WTC11 (cell line): ENCODE results near the gene REPIN1. TPM values are rescaled to one million over a fixed set of nuclear protein-coding genes. Genes with fewer than 3 reads are reported as not detected.
A peak's percentile ranks its signal among the peaks of the same experiment; 100 is the strongest.

ENCODE experiments used
- ATAC-seq: fragments of 200-7000 bp; cut with Tn5 transposase; 2 replicates; pipeline ENCODE4 v1.10.0; 2021; ENCODE audit warnings: mild to moderate bottlenecking, moderate library complexity
- CTCF ChIA-PET: fragments of 300-600 bp; sonication (Branson Sonifier 250); formaldehyde crosslinking; loops from one replicate; lab custom pipeline; 2021; ENCODE audit warnings: antibody characterized with exemption; lab: Charles Lee
- POLR2A ChIA-PET: fragments of 350-600 bp; sonication (Branson Sonifier 250); formaldehyde crosslinking; loops from one replicate; lab custom pipeline; 2021; ENCODE audit warnings: antibody characterized with exemption; lab: Charles Lee
- DNase-seq: peaks from one replicate; pipeline ENCODE4 v3.0.0; 2021; ENCODE audit warnings: low spot score
- H3K27ac Mint-ChIP-seq: 2 replicates; pipeline ENCODE4 v1.8.0; 2021; ENCODE audit warnings: mixed read lengths
- H3K27me3 Mint-ChIP-seq: 2 replicates; pipeline ENCODE4 v1.8.0; 2021; ENCODE audit warnings: low read depth, mild to moderate bottlenecking, moderate library complexity, mixed read lengths
- H3K36me3 Mint-ChIP-seq: 2 replicates; pipeline ENCODE4 v1.8.0; 2021; ENCODE audit warnings: mixed read lengths
- H3K4me1 Mint-ChIP-seq: 2 replicates; pipeline ENCODE4 v1.8.0; 2022; ENCODE audit warnings: mixed read lengths
- H3K4me3 Mint-ChIP-seq: 2 replicates; pipeline ENCODE4 v1.8.0; 2021; ENCODE audit warnings: mild to moderate bottlenecking, moderate library complexity, mixed read lengths
- H3K9me3 Mint-ChIP-seq: 2 replicates; pipeline ENCODE4 v1.8.0; 2021; ENCODE audit warnings: mixed read lengths
- ATF6 ChIP-seq: sonication (generic); formaldehyde crosslinking; IDR thresholded peaks from 2 replicates; pipeline ENCODE4 v1.8.1; 2023; ENCODE audit warnings: mild to moderate bottlenecking, missing genetic modification reagents
- ELF4 ChIP-seq: sonication (generic); formaldehyde crosslinking; IDR thresholded peaks from 2 replicates; pipeline ENCODE4 v1.8.1; 2022; ENCODE audit warnings: low read depth, mild to moderate bottlenecking, moderate library complexity, missing genetic modification reagents
- FOXP1 ChIP-seq: sonication (generic); formaldehyde crosslinking; IDR thresholded peaks from 2 replicates; pipeline ENCODE4 v1.8.0; 2022; ENCODE audit warnings: missing genetic modification reagents, mild to moderate bottlenecking, moderate library complexity, borderline replicate concordance
- FOXP4 ChIP-seq: sonication (generic); formaldehyde crosslinking; IDR thresholded peaks from 2 replicates; pipeline ENCODE4 v1.8.0; 2022; ENCODE audit warnings: mild to moderate bottlenecking, missing genetic modification reagents
- HMGXB4 ChIP-seq: sonication (generic); formaldehyde crosslinking; IDR thresholded peaks from 2 replicates; pipeline ENCODE4 v1.8.1; 2023; ENCODE audit warnings: mild to moderate bottlenecking, moderate library complexity, missing genetic modification reagents
- IRF1 ChIP-seq: sonication (generic); formaldehyde crosslinking; IDR thresholded peaks from 2 replicates; pipeline ENCODE4 v1.8.0; 2023; ENCODE audit warnings: missing genetic modification reagents
- JUN ChIP-seq: sonication (generic); formaldehyde crosslinking; IDR thresholded peaks from 2 replicates; pipeline ENCODE4 v1.8.0; 2023; ENCODE audit warnings: mild to moderate bottlenecking, missing genetic modification reagents
- KAT7 ChIP-seq: sonication (generic); formaldehyde crosslinking; IDR thresholded peaks from 2 replicates; pipeline ENCODE4 v1.8.1; 2023; ENCODE audit warnings: missing genetic modification reagents, mild to moderate bottlenecking, borderline replicate concordance
- MLX ChIP-seq: sonication (generic); formaldehyde crosslinking; IDR thresholded peaks from 2 replicates; pipeline ENCODE4 v1.8.1; 2023; ENCODE audit warnings: mild to moderate bottlenecking, missing genetic modification reagents, moderate library complexity
- NFE2L1 ChIP-seq: sonication (generic); formaldehyde crosslinking; IDR thresholded peaks from 2 replicates; pipeline ENCODE4 v1.8.1; 2023; ENCODE audit warnings: missing genetic modification reagents
- PRDM15 ChIP-seq: sonication (generic); formaldehyde crosslinking; IDR thresholded peaks from 2 replicates; pipeline ENCODE4 v1.8.0; 2022; ENCODE audit warnings: missing genetic modification reagents
- ZNF121 ChIP-seq: sonication (generic); formaldehyde crosslinking; IDR thresholded peaks from 2 replicates; pipeline ENCODE4 v1.8.0; 2023; ENCODE audit warnings: missing genetic modification reagents
- ZNF263 ChIP-seq: sonication (generic); formaldehyde crosslinking; IDR thresholded peaks from 2 replicates; pipeline ENCODE4 v1.8.1; 2022; ENCODE audit warnings: low read depth, mild to moderate bottlenecking, moderate library complexity, missing genetic modification reagents
- ZNF317 ChIP-seq: sonication (generic); formaldehyde crosslinking; IDR thresholded peaks from 2 replicates; pipeline ENCODE4 v1.8.1; 2023; ENCODE audit warnings: low read depth, mild to moderate bottlenecking, moderate library complexity, missing genetic modification reagents, borderline replicate concordance
- ZNF396 ChIP-seq: fragments of 250-450 bp; sonication (Bioruptor Pico); IDR thresholded peaks from 2 replicates; pipeline ENCODE4 v1.8.0; 2021; ENCODE audit warnings: mild to moderate bottlenecking, moderate library complexity, borderline replicate concordance
- ZNF423 ChIP-seq: fragments of 250-450 bp; sonication (Bioruptor Pico); IDR thresholded peaks from 2 replicates; pipeline ENCODE4 v2.1.2; 2022; ENCODE audit warnings: mild to moderate bottlenecking, moderate library complexity
- total RNA-seq: library from RNA; stranded (reverse); gene quantifications from 3 replicates; pipeline ENCODE4 v1.2.3, GENCODE V29; 2021

REPIN1 gene
- total RNA-seq, 1 experiment from 2014 or later: 130 TPM

- Mint-ChIP-seq H3K27me3 (no peaks in the 10 kb centered on the region), H3K36me3 (peaks cover 5% of the 10 kb centered on the region), H3K4me3 (peak overlapping the region; percentile 87), H3K4me1 (peaks cover 81% of the 10 kb centered on the region), H3K27ac (peak overlapping the region; percentile 88), H3K9me3 (no peaks in the 10 kb centered on the region)
- TF ChIP-seq KAT7 (CRISPR knock-in tag) (peak; percentile 63; the same call in 1 of the 2 replicates), ELF4 (0 out of 2 replicates have a peak, but pooled peaks have one; percentile 63), ZNF317 (CRISPR knock-in tag) (no peak), ATF6 (CRISPR knock-in tag) (no peak), PRDM15 (CRISPR knock-in tag) (no peak), FOXP4 (CRISPR knock-in tag) (0 out of 2 replicates have a peak, but pooled peaks have one; percentile 48), IRF1 (0 out of 2 replicates have a peak, but pooled peaks have one; percentile 14), FOXP1 (CRISPR knock-in tag) (no peak), JUN (CRISPR knock-in tag) (no peak), MLX (CRISPR knock-in tag) (peak; percentile 25; the same call in 1 of the 2 replicates), HMGXB4 (CRISPR knock-in tag) (0 out of 2 replicates have a peak, but pooled peaks have one; percentile 11), ZNF396 (CRISPR knock-in tag) (no peak), ZNF121 (CRISPR knock-in tag) (peak; percentile 45), NFE2L1 (CRISPR knock-in tag) (peak; percentile 61; the same call in 1 of the 2 replicates), ZNF423 (CRISPR knock-in tag) (no peak), ZNF263 (CRISPR knock-in tag) (no peak)
- POLR2A ChIA-PET: interaction anchor here (0.9 to 1.4 kb wide), 4 partner anchors 8 to 26 kb away, joined by 3 to 5 read pairs (median 4); partner anchors contain the start of gene REPIN1
- ATAC-seq: no peak
- peak; percentile 28 for DNase-seq
- CTCF ChIA-PET: interaction anchor here (1.2 kb wide), 1 partner anchor 26 kb away, joined by 3 read pairs; a partner anchor contains a TSS
These were observed 11.1 kb downstream of the REPIN1 start for GRCh38 chr7:150379441-150380379.
